ENCODE measurements around the gene MAML1.

MAML1 gene

GRCh38 chr5:179804555-179804947, 71.9 kb downstream of the MAML1 start:
- no peak for DNase-seq (ENCODE audit: low read depth, low spot score)

GRCh38 chr5:179805070-179805528, 72.5 kb downstream of the MAML1 start:
- no peak for DNase-seq (ENCODE audit: low read depth, low spot score)

GRCh38 chr5:179805529-179806249, 73.1 kb downstream of the MAML1 start:
- peak; percentile 44 for DNase-seq (ENCODE audit: low read depth, low spot score)

- DNase-seq (ENCODE audit: low read depth, low spot score): peak; percentile 58
These were observed 73.8 kb downstream of the MAML1 start, which contains the start of gene MGAT4B for GRCh38 chr5:179806250-179807048. TSS of gene MGAT4B (minus strand) at chr5:179806866. CDS start at chr5:179806583, 283 bp downstream.

- peak; percentile 3 for DNase-seq (ENCODE audit: low read depth, low spot score)
These were observed 79.7 kb downstream of the MAML1 start for GRCh38 chr5:179812135-179812825.

GRCh38 chr5:179812997-179813607, 80.5 kb downstream of the MAML1 start:
- DNase-seq (ENCODE audit: low read depth, low spot score): no peak

- DNase-seq (ENCODE audit: low read depth, low spot score): no peak
These were observed 81.5 kb downstream of the MAML1 start for GRCh38 chr5:179814090-179814489.

- no peak for DNase-seq (ENCODE audit: low read depth, low spot score)
These were observed 83.0 kb downstream of the MAML1 start for GRCh38 chr5:179815491-179816249.

- DNase-seq (ENCODE audit: low read depth, low spot score): no peak
These were observed 83.8 kb downstream of the MAML1 start for GRCh38 chr5:179816401-179816795.

GRCh38 chr5:179816796-179817469, 84.3 kb downstream of the MAML1 start:
- no peak for DNase-seq (ENCODE audit: low read depth, low spot score)

- no peak for DNase-seq (ENCODE audit: low read depth, low spot score)
These were observed 84.8 kb downstream of the MAML1 start for GRCh38 chr5:179817470-179817840.

GRCh38 chr5:179817890-179818745, 85.5 kb downstream of the MAML1 start:
- peak; percentile 25 for DNase-seq (ENCODE audit: low read depth, low spot score)

GRCh38 chr5:179818746-179819295, 86.2 kb downstream of the MAML1 start:
- DNase-seq (ENCODE audit: low read depth, low spot score): peak; percentile 82

GRCh38 chr5:179819296-179820126, 86.9 kb downstream of the MAML1 start:
- peak; percentile 90 for DNase-seq (ENCODE audit: low read depth, low spot score)

GRCh38 chr5:179820127-179820482, 87.5 kb downstream of the MAML1 start:
- DNase-seq (ENCODE audit: low read depth, low spot score): peak; percentile 44

GRCh38 chr5:179820483-179821297, 88.1 kb downstream of the MAML1 start, which contains the start of gene SQSTM1:
TSS of gene SQSTM1 (plus strand) at chr5:179820905. CDS start at chr5:179820937, 32 bp downstream.
- peak; percentile 76 for DNase-seq (ENCODE audit: low read depth, low spot score)

GRCh38 chr5:179821298-179822058, 88.9 kb downstream of the MAML1 start:
- DNase-seq (ENCODE audit: low read depth, low spot score): peak; percentile 86

Data from ELF-1 (cell line).